HL-60 (cell line): ENCODE data around the gene AKAP13.

Experiments used
- GABPA ChIP-seq: IDR thresholded peaks from 2 replicates; pipeline ENCODE4 v1.6.1; 2012; ENCODE audit warnings: low read depth
- POLR2AphosphoS5 ChIP-seq: IDR thresholded peaks from 2 replicates; pipeline ENCODE4 v1.6.1; 2012; ENCODE audit warnings: low read depth
- SPI1 ChIP-seq: IDR thresholded peaks from 2 replicates; pipeline ENCODE4 v1.6.1; 2012; ENCODE audit warnings: low read depth, mild to moderate bottlenecking, borderline replicate concordance
- TF ChIP-seq, protein P1 (sequence below): IDR thresholded peaks from one replicate; pipeline ENCODE4 v1.5.1; 2011; ENCODE audit warnings: low read length, control low read depth, inconsistent platforms; ENCODE audit not compliant: insufficient read depth
- TF ChIP-seq, protein P2 (sequence below): IDR thresholded peaks from 2 replicates; pipeline ENCODE4 v1.6.1; 2012; ENCODE audit warnings: low read depth; ENCODE audit not compliant: insufficient replicate concordance

DNA sequence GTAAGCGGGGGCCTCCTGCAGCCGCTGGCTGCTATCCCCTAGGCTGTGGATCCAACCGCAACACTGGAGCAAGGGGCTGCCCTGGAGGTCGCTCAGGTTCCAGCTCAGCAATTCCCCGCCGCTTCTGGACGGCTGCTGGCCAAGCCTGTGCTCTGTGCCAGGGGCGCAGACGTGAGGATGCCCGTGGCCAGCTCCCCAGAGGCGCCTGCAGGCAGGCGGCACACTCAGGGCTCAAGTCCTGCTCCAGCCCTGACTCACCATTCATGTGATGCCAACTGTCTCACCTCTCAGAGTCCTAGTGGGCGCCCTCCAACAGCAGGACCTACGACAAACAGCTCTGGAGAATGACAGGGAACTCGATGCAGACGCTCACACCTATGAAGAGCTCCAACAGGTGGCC, 382.8 kb downstream of the AKAP13 start:
- no peak for TF ChIP-seq POLR2AphosphoS5
- TF ChIP-seq, protein P1, sequence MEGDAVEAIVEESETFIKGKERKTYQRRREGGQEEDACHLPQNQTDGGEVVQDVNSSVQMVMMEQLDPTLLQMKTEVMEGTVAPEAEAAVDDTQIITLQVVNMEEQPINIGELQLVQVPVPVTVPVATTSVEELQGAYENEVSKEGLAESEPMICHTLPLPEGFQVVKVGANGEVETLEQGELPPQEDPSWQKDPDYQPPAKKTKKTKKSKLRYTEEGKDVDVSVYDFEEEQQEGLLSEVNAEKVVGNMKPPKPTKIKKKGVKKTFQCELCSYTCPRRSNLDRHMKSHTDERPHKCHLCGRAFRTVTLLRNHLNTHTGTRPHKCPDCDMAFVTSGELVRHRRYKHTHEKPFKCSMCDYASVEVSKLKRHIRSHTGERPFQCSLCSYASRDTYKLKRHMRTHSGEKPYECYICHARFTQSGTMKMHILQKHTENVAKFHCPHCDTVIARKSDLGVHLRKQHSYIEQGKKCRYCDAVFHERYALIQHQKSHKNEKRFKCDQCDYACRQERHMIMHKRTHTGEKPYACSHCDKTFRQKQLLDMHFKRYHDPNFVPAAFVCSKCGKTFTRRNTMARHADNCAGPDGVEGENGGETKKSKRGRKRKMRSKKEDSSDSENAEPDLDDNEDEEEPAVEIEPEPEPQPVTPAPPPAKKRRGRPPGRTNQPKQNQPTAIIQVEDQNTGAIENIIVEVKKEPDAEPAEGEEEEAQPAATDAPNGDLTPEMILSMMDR = no peak
- TF ChIP-seq, protein P2, sequence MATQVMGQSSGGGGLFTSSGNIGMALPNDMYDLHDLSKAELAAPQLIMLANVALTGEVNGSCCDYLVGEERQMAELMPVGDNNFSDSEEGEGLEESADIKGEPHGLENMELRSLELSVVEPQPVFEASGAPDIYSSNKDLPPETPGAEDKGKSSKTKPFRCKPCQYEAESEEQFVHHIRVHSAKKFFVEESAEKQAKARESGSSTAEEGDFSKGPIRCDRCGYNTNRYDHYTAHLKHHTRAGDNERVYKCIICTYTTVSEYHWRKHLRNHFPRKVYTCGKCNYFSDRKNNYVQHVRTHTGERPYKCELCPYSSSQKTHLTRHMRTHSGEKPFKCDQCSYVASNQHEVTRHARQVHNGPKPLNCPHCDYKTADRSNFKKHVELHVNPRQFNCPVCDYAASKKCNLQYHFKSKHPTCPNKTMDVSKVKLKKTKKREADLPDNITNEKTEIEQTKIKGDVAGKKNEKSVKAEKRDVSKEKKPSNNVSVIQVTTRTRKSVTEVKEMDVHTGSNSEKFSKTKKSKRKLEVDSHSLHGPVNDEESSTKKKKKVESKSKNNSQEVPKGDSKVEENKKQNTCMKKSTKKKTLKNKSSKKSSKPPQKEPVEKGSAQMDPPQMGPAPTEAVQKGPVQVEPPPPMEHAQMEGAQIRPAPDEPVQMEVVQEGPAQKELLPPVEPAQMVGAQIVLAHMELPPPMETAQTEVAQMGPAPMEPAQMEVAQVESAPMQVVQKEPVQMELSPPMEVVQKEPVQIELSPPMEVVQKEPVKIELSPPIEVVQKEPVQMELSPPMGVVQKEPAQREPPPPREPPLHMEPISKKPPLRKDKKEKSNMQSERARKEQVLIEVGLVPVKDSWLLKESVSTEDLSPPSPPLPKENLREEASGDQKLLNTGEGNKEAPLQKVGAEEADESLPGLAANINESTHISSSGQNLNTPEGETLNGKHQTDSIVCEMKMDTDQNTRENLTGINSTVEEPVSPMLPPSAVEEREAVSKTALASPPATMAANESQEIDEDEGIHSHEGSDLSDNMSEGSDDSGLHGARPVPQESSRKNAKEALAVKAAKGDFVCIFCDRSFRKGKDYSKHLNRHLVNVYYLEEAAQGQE = no peak
- TF ChIP-seq SPI1 = no peak
- no peak for TF ChIP-seq GABPA
